HG03460 (cell line): ENCODE results near the gene TSSK6.

Experiments used
- ATAC-seq: cut with Tn5 transposase; IDR thresholded peaks from one replicate; pipeline ENCODE4 v1.9.1; 2021; ENCODE audit not compliant: unreplicated experiment

Gene TSSK6

GRCh38 chr19:19544954-19545591 lies 29.7 kb upstream of the TSSK6 start:
- ATAC-seq, result no peak

- ATAC-seq, result no peak
Measured at GRCh38 chr19:19544257-19544953, 29.1 kb upstream of the TSSK6 start.

GRCh38 chr19:19543640-19544039 lies 28.3 kb upstream of the TSSK6 start:
- no peak for ATAC-seq

DNA sequence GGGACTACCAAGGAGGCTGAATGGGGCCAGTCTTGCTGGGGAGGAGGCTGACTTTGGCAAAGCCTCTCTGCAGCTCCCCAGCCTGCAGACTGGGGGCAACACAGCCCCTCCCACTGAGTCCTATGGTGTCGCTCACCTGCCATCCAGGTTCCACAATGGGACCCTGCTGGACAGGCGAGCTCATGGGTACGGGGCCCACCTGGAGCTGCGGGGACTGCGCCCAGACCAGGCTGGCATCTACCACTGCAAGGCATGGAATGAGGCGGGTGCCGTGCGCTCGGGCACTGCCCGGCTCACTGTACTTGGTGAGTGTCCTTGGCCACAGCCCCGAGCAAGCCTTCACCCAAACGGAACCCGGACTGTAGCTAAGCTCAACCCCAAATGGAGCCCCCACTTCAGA lies 27.8 kb upstream of the TSSK6 start:
- no peak for ATAC-seq

- ATAC-seq, result no peak
Measured at GRCh38 chr19:19542507-19542906, 27.2 kb upstream of the TSSK6 start.

DNA sequence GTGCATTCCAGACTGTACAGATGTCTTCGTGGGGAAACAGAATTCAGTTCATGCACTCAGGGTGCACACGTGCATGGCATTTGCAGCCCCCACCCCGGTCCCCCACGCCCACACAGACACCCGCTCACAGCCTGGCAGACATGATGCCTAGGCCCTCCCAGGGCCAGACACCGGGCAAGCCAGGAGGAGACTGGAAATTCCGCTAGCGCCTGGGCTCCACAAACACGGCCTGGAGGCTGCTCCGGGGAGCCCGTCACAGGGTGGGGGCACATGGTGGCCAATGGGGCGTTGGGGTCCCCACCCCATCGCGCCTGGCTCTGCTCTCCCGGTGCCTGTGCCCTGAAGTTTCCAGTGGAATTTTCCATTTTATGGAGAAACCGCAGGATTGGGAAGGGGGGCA lies 26.3 kb upstream of the TSSK6 start:
- ATAC-seq, result no peak

DNA sequence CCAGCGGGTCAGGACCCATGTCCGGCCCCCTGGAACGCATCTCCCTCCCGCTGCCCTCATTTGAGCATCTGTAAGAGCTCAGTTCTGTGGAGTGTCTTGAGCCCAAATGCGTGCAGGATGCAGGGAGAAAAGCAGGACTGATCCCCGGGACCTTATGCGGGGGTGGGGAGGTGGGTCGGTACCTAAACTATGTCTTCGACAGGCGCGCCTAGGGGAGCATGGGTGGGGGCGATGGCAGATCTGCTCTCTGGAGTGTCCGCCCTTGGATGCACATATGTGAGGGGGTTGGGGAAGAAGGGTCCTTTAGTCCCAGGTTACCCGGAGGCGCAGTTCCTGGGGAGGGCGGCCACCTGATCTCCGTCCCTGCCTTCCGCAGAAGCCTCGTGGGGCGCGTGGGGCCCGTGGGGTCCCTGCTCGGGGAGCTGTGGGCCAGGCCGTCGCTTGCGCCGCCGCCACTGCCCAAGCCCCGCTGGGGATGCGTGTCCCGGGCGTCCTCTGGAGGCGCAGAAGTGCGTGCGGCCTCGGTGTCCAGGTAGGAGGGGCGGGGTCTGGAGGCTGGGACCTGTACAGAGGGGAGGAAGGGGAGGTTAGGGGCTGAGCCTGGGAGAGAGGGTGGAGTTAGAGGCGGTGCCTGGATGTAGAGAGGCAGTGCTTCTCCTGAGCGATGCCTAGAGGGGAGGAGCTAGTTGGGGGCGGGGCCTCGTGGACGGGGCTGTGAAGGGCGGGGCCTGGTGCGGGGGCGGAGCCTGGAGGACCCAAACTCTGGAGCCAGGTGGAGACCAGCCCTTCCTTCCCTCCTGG lies 25.6 kb upstream of the TSSK6 start:
- ATAC-seq, result no peak

DNA sequence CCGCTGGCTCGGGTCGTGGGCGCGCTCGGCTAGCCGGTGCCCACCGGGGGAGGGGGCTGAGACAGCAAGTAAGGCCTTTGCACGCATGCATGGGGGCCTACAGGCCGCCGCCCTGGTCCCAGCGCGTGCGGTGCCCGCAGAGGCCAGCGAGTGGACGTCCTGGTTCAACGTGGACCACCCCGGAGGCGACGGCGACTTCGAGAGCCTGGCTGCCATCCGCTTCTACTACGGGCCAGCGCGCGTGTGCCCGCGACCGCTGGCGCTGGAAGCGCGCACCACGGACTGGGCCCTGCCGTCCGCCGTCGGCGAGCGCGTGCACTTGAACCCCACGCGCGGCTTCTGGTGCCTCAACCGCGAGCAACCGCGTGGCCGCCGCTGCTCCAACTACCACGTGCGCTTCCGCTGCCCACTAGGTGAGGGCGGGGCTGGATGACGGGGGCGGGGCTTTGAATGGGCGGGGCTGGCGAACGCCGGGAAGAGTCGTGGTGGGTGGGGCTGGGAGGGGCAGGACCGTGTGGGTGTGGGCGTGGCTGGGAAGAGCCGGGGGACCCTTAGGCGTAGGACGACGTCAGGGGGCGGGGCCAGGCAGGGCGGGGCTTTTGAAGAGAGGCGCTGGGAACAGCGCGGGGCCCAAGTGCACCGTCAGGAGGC lies 24.8 kb upstream of the TSSK6 start:
- ATAC-seq, result no peak

GRCh38 chr19:19539698-19540063 lies 24.3 kb upstream of the TSSK6 start:
- ATAC-seq, result no peak

- no peak for ATAC-seq
Measured at GRCh38 chr19:19538785-19539166, 23.4 kb upstream of the TSSK6 start.

GRCh38 chr19:19538061-19538784 lies 22.9 kb upstream of the TSSK6 start, which contains the start of gene CILP2:
Gene CILP2 (plus strand): TSS chr19:19538265. CDS start chr19:19538350, 85 bp downstream.
- ATAC-seq, result no peak

DNA sequence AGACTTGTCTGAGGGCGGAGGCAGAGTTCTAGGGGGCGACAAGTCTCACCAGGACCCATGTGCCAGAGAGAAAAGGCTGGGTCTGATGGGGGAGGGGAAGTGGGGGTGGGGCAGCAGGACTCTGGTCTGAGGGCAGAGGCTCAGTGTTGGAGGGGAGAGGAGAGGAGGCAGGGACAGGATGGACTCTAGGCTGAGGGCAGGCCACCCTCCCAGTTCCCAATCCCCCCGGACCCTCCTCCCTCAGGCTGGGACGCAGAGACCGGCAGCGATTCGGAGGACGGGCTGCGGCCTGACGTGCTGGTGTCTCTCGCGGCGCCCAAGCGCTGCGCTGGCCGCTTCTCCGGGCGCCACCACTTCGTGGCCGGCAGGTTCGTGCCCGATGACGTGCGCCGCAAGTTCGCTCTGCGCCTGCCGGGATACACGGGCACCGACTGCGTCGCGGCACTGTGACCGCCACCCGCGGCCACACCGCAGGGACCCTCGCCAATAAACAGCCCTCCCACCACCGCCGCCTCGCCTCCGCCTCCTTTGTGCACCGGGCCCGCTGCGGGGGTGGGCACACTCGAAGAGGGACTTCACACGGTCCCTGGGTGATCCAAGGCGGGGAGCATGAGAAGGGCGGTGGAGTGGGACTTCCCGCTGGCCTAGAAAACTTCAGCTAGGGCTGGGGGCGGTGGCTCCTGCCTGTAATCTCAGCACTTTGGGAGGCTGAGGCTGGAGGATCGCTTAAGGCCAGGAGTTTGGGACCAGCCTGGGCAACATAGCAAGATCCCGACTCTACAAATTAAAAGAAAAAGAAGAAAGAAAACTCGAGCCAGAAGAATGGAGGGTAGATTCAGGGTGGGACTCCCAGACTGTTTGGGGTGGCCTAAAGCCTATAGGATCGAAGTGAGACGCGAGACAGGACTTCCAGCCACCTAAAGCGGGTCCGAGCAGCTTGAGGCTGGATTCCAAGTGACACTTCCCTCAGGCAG lies 22.0 kb upstream of the TSSK6 start:
- ATAC-seq, result no peak

GRCh38 chr19:19535311-19536191 lies 20.2 kb upstream of the TSSK6 start:
- ATAC-seq, result no peak

DNA sequence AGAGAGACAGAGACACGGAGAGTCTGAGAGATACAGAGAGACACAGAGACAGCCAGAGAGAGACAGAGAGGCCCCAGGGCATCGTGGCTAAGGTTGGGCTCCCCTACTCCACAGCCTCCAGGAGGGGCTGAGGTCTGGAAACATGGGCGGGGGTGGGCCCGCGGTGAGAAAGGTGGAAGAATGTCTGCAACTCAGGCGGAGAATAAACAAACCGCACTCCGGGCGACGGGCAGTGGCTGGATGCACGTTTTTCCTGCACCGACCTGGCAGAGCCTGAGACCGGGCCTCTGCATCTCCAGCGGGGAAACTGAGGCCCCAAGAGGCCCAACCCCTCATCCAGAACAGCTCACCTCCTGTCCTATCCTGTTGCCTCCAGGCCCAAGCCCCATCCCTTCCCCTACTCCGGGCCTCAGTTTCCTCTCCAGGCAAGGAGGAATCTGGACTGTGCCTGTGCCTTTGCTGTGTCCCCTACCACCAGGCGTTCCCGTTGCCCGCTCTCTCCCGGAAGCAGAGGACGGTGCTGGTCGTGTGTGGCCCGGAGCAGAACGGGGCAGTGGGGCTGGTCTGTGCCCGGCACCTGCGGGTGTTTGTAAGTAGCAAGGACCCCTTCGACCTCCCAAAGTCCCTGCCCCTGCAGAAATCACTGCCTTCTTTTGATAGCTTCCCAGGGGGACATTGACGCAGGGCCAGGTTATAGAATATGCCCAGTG lies 19.4 kb upstream of the TSSK6 start:
- ATAC-seq, result no peak

GRCh38 chr19:19533841-19534240 lies 18.5 kb upstream of the TSSK6 start:
- ATAC-seq, result no peak

- no peak for ATAC-seq
Measured at GRCh38 chr19:19532806-19533701, 17.7 kb upstream of the TSSK6 start.
